HUDEP-2 (cell line): ENCODE data around the gene PTPRE.

Experiments
- DNase-seq, 76 experiments: peaks; one replicate each; lab custom pipeline; 2025; ENCODE audit not compliant: unreplicated experiment in 76 of 76; lab: John Stamatoyannopoulos, UW

PTPRE gene

GRCh38 chr10:128040681-128041080, 133.8 kb downstream of the PTPRE start:
- no peak for DNase-seq

- no peak for DNase-seq
Observed at GRCh38 chr10:128042131-128042610, 135.3 kb downstream of the PTPRE start.

GRCh38 chr10:128043259-128044045, 136.5 kb downstream of the PTPRE start:
- no peak for DNase-seq

GRCh38 chr10:128044186-128044585, 137.3 kb downstream of the PTPRE start:
- DNase-seq, result no peak

GRCh38 chr10:128044961-128045832, 138.3 kb downstream of the PTPRE start:
- DNase-seq, result no peak

GRCh38 chr10:128045833-128046120, 138.9 kb downstream of the PTPRE start:
- DNase-seq, result no peak

- DNase-seq, result no peak
Observed at GRCh38 chr10:128046156-128046952, 139.5 kb downstream of the PTPRE start.

- no peak for DNase-seq
Observed at GRCh38 chr10:128046953-128047290, 140.0 kb downstream of the PTPRE start.

- peak in 73 of 76 experiments; percentile 10 to 83 (median 70) for DNase-seq
Observed at GRCh38 chr10:128047351-128047750, 140.4 kb downstream of the PTPRE start.

- DNase-seq, result peak in 3 of 76 experiments; percentile 1 to 14 (median 1)
Observed at GRCh38 chr10:128047991-128048818, 141.3 kb downstream of the PTPRE start.

- no peak for DNase-seq
Observed at GRCh38 chr10:128048819-128049210, 141.9 kb downstream of the PTPRE start.

GRCh38 chr10:128049226-128050120, 142.6 kb downstream of the PTPRE start:
- peak in 1 of 76 experiments; percentile 8 for DNase-seq

GRCh38 chr10:128050121-128050516, 143.2 kb downstream of the PTPRE start:
- no peak for DNase-seq

- no peak for DNase-seq
Observed at GRCh38 chr10:128050936-128051335, 144.0 kb downstream of the PTPRE start.

- no peak for DNase-seq
Observed at GRCh38 chr10:128051548-128051947, 144.6 kb downstream of the PTPRE start.

GRCh38 chr10:128052696-128053095, 145.8 kb downstream of the PTPRE start:
- DNase-seq, result no peak

- no peak for DNase-seq
Observed at GRCh38 chr10:128053356-128053755, 146.5 kb downstream of the PTPRE start.

GRCh38 chr10:128054163-128054970, 147.5 kb downstream of the PTPRE start:
- peak in 2 of 76 experiments; percentile 5 to 10 for DNase-seq
